IMR-90 (cell line): ENCODE data around the gene TMUB1. TPM values are rescaled to one million over a fixed set of nuclear protein-coding genes. Genes with fewer than 3 reads are reported as not detected.

Experiments used
- ATAC-seq: fragments of 200-7000 bp; cut with Tn5 transposase; 2 replicates; pipeline ENCODE4 v1.9.1; 2020; ENCODE audit warnings: low read depth, mild to moderate bottlenecking, moderate library complexity
- BruUV-seq: library from RNA; stranded (reverse); fragments of 400-500 nt; replicated peaks from 2 replicates; lab custom pipeline; 2021; lab: Mats Ljungman, UMichigan
- CTCF ChIA-PET: fragments of 300-600 bp; formaldehyde crosslinking; extraction: SDS; loops from one replicate; lab custom pipeline; 2021; ENCODE audit warnings: antibody characterized with exemption; lab: Yijun Ruan, JAX
- POLR2A ChIA-PET: fragments of 300-600 bp; sonication (Branson Sonifier 250); formaldehyde crosslinking; loops from one replicate; lab custom pipeline; 2022; ENCODE audit warnings: antibody characterized with exemption; ENCODE audit not compliant: unreplicated experiment; lab: Charles Lee
- DNase-seq: peaks from one replicate; pipeline ENCODE4 v3.0.0; 2013
- H2AFZ ChIP-seq: replicated peaks from 2 replicates; pipeline ENCODE3; 2013; ENCODE audit warnings: low read length, mild to moderate bottlenecking; ENCODE audit not compliant: poor library complexity
- H2AK5ac ChIP-seq: 2 replicates; pipeline ENCODE4 v1.6.1; 2013; ENCODE audit warnings: low read depth, low read length, inconsistent platforms
- H2AK9ac ChIP-seq: replicated peaks from 2 replicates; pipeline ENCODE3; 2013; ENCODE audit warnings: mild to moderate bottlenecking, low read depth, low read length, moderate library complexity; ENCODE audit not compliant: poor library complexity
- H2BK120ac ChIP-seq: 2 replicates; pipeline ENCODE4 v1.6.1; 2013; ENCODE audit warnings: low read depth, low read length, inconsistent platforms
- H2BK15ac ChIP-seq: 3 replicates; pipeline ENCODE4 v1.6.1; 2013; ENCODE audit warnings: low read depth, low read length, inconsistent platforms
- H2BK20ac ChIP-seq: 2 replicates; pipeline ENCODE4 v1.6.1; 2013; ENCODE audit warnings: low read depth, mild to moderate bottlenecking, inconsistent platforms, low read length, moderate library complexity
- H2BK5ac ChIP-seq: 2 replicates; pipeline ENCODE4 v1.6.1; 2013; ENCODE audit warnings: mild to moderate bottlenecking, low read depth, low read length, inconsistent platforms; ENCODE audit not compliant: poor library complexity, severe bottlenecking
- H3K14ac ChIP-seq: replicated peaks from 2 replicates; pipeline ENCODE4 v1.6.1; 2013; ENCODE audit warnings: low read depth, low read length, inconsistent platforms
- H3K18ac ChIP-seq: 2 replicates; pipeline ENCODE4 v1.6.1; 2013; ENCODE audit warnings: low read depth, low read length, control low read depth
- H3K23ac ChIP-seq: 2 replicates; pipeline ENCODE4 v1.6.1; 2013; ENCODE audit warnings: low read depth, low read length, inconsistent platforms
- H3K27ac ChIP-seq: 2 replicates; pipeline ENCODE4 v1.5.1; 2013; ENCODE audit warnings: mild to moderate bottlenecking, control low read depth, low read length; ENCODE audit not compliant: insufficient read depth
- H3K27me3 ChIP-seq: 2 replicates; pipeline ENCODE4 v1.6.1; 2013; ENCODE audit warnings: low read length; ENCODE audit not compliant: control insufficient read depth, insufficient read depth
- H3K36me3 ChIP-seq: 2 replicates; pipeline ENCODE4 v1.6.1; 2013; ENCODE audit warnings: low read length, mixed read lengths; ENCODE audit not compliant: control insufficient read depth, insufficient read depth
- H3K4ac ChIP-seq: 2 replicates; pipeline ENCODE4 v1.6.1; 2013; ENCODE audit warnings: low read depth, low read length, inconsistent platforms
- H3K4me1 ChIP-seq: 2 replicates; pipeline ENCODE4 v1.6.1; 2013; ENCODE audit warnings: low read length, mixed read lengths; ENCODE audit not compliant: control insufficient read depth, insufficient read depth
- H3K4me2 ChIP-seq: 2 replicates; pipeline ENCODE4 v1.6.1; 2013; ENCODE audit warnings: low read depth, mild to moderate bottlenecking, control low read depth, low read length, moderate library complexity
- H3K4me3 ChIP-seq: 2 replicates; pipeline ENCODE4 v1.5.1; 2013; ENCODE audit warnings: low read depth, mild to moderate bottlenecking, control low read depth, low read length, moderate library complexity; ENCODE audit not compliant: insufficient read depth
- H3K56ac ChIP-seq: 2 replicates; pipeline ENCODE4 v1.6.1; 2013; ENCODE audit warnings: low read length, inconsistent platforms; ENCODE audit not compliant: insufficient read depth; ENCODE audit errors: extremely low read depth
- H3K79me1 ChIP-seq, 2 experiments: 2 replicates each; pipeline ENCODE4 v1.6.1; 2013; ENCODE audit warnings: low read length in 2 of 2, inconsistent platforms in 1 of 2, low read depth in 1 of 2
- H3K9ac ChIP-seq: 2 replicates; pipeline ENCODE4 v1.6.1; 2013; ENCODE audit warnings: low read depth, low read length, control low read depth
- H3K9me1 ChIP-seq: 2 replicates; pipeline ENCODE4 v1.6.1; 2013; ENCODE audit warnings: low read length, inconsistent platforms; ENCODE audit not compliant: insufficient read depth
- H3K9me3 ChIP-seq: 2 replicates; pipeline ENCODE4 v1.6.1; 2013; ENCODE audit warnings: low read length; ENCODE audit not compliant: control insufficient read depth, insufficient read depth
- H4K20me1 ChIP-seq: 2 replicates; pipeline ENCODE4 v1.6.1; 2013; ENCODE audit warnings: low read length, inconsistent platforms; ENCODE audit not compliant: insufficient read depth
- H4K5ac ChIP-seq: 2 replicates; pipeline ENCODE4 v1.6.1; 2013; ENCODE audit warnings: mild to moderate bottlenecking, low read depth, low read length, control low read depth
- H4K8ac ChIP-seq, 2 experiments: 2 replicates each; pipeline ENCODE4 v1.6.1; 2013; ENCODE audit warnings: low read depth in 2 of 2, low read length in 2 of 2, control low read depth in 1 of 2, inconsistent platforms in 1 of 2
- H4K91ac ChIP-seq: 2 replicates; pipeline ENCODE4 v1.6.1; 2013; ENCODE audit warnings: low read depth, low read length, inconsistent platforms; ENCODE audit not compliant: insufficient read depth
- MAFK ChIP-seq: IDR thresholded peaks from 2 replicates; pipeline ENCODE4 v1.6.1; 2012; ENCODE audit warnings: low read depth, low read length, improper control_type of control experiment
- MAZ ChIP-seq: IDR thresholded peaks from 2 replicates; pipeline ENCODE4 v1.6.1; 2012; ENCODE audit warnings: low read depth, mild to moderate bottlenecking, low read length, improper control_type of control experiment, moderate library complexity, borderline replicate concordance
- POLR2A ChIP-seq: IDR thresholded peaks from 2 replicates; pipeline ENCODE4 v1.6.1; 2012; ENCODE audit warnings: mild to moderate bottlenecking, low read depth, low read length
- RCOR1 ChIP-seq: IDR thresholded peaks from 2 replicates; pipeline ENCODE4 v1.6.1; 2012; ENCODE audit warnings: mild to moderate bottlenecking, low read length, improper control_type of control experiment; ENCODE audit not compliant: insufficient replicate concordance
- RFX5 ChIP-seq: IDR thresholded peaks from 2 replicates; pipeline ENCODE4 v1.8.0; 2012; ENCODE audit warnings: low read depth, mild to moderate bottlenecking, low read length, moderate library complexity
- SMC3 ChIP-seq: fragments of 150-350 bp; IDR thresholded peaks from 2 replicates; pipeline ENCODE4 v1.6.1; 2016; ENCODE audit warnings: low read depth, mild to moderate bottlenecking, antibody characterized with exemption, low read length, moderate library complexity
- WGBS, 2 experiments: methylation state at CpG; one replicate each; pipeline versions ENCODE4 v1.1.5 to v1.1.7; 2013; ENCODE audit warnings: missing lambda C conversion rate in 2 of 2; ENCODE audit not compliant: insufficient read length in 1 of 2; ENCODE audit errors: extremely low coverage in 2 of 2; 5-methylcytosine and 5-hydroxymethylcytosine counted together
- dilution Hi-C: fragments of 300-500 bp; cut with HindIII; formaldehyde crosslinking; loops from one replicate; pipeline ENCODE4 v1.14.3; 2018; ENCODE audit warnings: low sequenced_read_pairs; ENCODE audit not compliant: unreplicated experiment
- in situ Hi-C: fragments of 300-500 bp; cut with MboI; formaldehyde crosslinking; loops from 3 replicates; pipeline ENCODE4 v1.14.3; 2019; ENCODE audit warnings: low sequenced_read_pairs, inconsistent platforms, mixed read lengths
- intact Hi-C: fragments of 100-400 bp; cut with micrococcal nuclease; formaldehyde crosslinking; loops from 2 replicates; pipeline ENCODE4 v1.10.0; 2022
- polyA plus RNA-seq, 3 experiments: library from polyadenylated mRNA; depleted of rRNA; stranded (reverse); fragments of >200 nt; gene quantifications; 2 replicates each; pipeline ENCODE4 v1.2.3, GENCODE V29; 2012; ENCODE audit warnings: low replicate concordance in 1 of 3
- total RNA-seq: library from RNA; depleted of rRNA; stranded (reverse); fragments of >200 nt; gene quantifications from 2 replicates; pipeline ENCODE4 v1.2.3, GENCODE V29; 2012
- TF ChIP-seq, protein P1 (sequence below): fragments of 150-350 bp; IDR thresholded peaks from 2 replicates; pipeline ENCODE4 v1.6.1; 2017; ENCODE audit warnings: mild to moderate bottlenecking, antibody characterized with exemption, low read length, low read depth
- TF ChIP-seq, protein P2 (sequence below): fragments of 150-350 bp; IDR thresholded peaks from 2 replicates; pipeline ENCODE4 v1.6.1; 2016; ENCODE audit warnings: low read depth, mild to moderate bottlenecking, low read length, moderate library complexity, borderline replicate concordance

TMUB1 gene
- total and polyA plus RNA-seq, 2 of the 4 experiments (the other 2 are of a cell fraction) = 6.8 to 29.8 TPM

DNA sequence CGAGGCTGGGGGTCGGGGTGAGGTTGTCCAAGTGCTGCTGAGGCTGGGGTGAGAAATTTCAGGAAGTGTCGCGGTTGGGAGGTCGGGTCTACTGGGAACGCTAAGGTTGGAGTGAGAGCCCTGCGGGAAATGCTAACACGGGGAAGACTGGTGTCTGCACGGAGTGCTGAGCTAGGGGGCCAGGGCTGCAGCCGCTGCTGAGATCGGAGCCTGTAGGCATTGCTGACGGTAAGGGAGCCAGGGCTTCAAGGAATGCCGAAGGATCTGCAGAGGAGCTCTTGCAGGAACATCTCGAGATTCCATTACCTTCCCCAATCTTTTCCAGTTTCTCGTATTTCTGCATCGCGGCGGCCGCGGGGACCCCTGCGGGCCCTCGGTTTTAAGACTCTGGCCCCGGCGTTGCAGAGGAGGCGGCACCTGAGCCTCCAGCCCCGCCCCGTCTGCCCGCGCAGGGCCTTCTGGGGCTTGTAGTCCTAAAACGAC lies 25.7 kb downstream of the TMUB1 start, which contains the start of gene CDK5:
Gene CDK5, minus strand, starts transcription at position 392 of the 483 bp plus-strand sequence. Its CDS starts 49 bp downstream, at position 343.
- Histone ChIP-seq H3K9me3 (no peaks in the 10 kb centered on the region), H4K8ac (peak within 1 kb of the TSS; percentile 94 to 100), H3K36me3 (no peaks in the 10 kb centered on the region), H3K9ac (peak within 1 kb of the TSS; percentile 88), H3K79me1 (peaks cover 19 to 52% of the 10 kb centered on the region in 2 experiments), H2AFZ (peak within 1 kb of the TSS; percentile 92), H2BK120ac (peak within 1 kb of the TSS; percentile 84), H3K56ac (peak within 1 kb of the TSS; percentile 95), H3K27me3 (no peaks in the 10 kb centered on the region), H3K23ac (peak within 1 kb of the TSS; percentile 91), H3K9me1 (peaks cover 12% of the 10 kb centered on the region; the same call in 1 of the 2 replicates), H2BK15ac (peak within 1 kb of the TSS; percentile 69; the same call in 2 of the 3 replicates), H4K5ac (peak within 1 kb of the TSS; percentile 80), H4K91ac (peak within 1 kb of the TSS; percentile 98), H3K4ac (peak within 1 kb of the TSS; percentile 97), H3K4me2 (peak within 1 kb of the TSS; percentile 81), H3K27ac (peak within 1 kb of the TSS; percentile 91), H2AK5ac (peak within 1 kb of the TSS; percentile 95), H3K18ac (peak within 1 kb of the TSS; percentile 52), H2BK5ac (peak within 1 kb of the TSS; percentile 94), H3K4me3 (peak within 1 kb of the TSS; percentile 67), H3K4me1 (peaks cover 36% of the 10 kb centered on the region), H2AK9ac (peak within 1 kb of the TSS; percentile 95), H3K14ac (peak within 1 kb of the TSS; percentile 97), H4K20me1 (peaks cover 13% of the 10 kb centered on the region), H2BK20ac (peak within 1 kb of the TSS; percentile 18)
- CTCF ChIA-PET = interaction anchor here (0.8 kb wide), 1 partner anchor 1770 kb away, joined by 3 read pairs; no protein-coding TSS in a partner anchor
- POLR2A ChIA-PET = no interaction called here
- ATAC-seq (peak; percentile 8), DNase-seq (no peak)
- intact Hi-C loops (no loop called here), dilution Hi-C loops (no loop called here), in situ Hi-C loops (no loop called here)
- no peak for TF ChIP-seq MAFK
- no peak for TF ChIP-seq RFX5
- TF ChIP-seq RCOR1 = no peak
- TF ChIP-seq, protein P1, sequence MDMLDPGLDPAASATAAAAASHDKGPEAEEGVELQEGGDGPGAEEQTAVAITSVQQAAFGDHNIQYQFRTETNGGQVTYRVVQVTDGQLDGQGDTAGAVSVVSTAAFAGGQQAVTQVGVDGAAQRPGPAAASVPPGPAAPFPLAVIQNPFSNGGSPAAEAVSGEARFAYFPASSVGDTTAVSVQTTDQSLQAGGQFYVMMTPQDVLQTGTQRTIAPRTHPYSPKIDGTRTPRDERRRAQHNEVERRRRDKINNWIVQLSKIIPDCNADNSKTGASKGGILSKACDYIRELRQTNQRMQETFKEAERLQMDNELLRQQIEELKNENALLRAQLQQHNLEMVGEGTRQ = no peak
- TF ChIP-seq MAZ = peak; percentile 83; the same call in 1 of the 2 replicates
- TF ChIP-seq SMC3 = no peak
- TF ChIP-seq, protein P2, sequence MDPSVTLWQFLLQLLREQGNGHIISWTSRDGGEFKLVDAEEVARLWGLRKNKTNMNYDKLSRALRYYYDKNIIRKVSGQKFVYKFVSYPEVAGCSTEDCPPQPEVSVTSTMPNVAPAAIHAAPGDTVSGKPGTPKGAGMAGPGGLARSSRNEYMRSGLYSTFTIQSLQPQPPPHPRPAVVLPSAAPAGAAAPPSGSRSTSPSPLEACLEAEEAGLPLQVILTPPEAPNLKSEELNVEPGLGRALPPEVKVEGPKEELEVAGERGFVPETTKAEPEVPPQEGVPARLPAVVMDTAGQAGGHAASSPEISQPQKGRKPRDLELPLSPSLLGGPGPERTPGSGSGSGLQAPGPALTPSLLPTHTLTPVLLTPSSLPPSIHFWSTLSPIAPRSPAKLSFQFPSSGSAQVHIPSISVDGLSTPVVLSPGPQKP = no peak
- TF ChIP-seq POLR2A = no peak
- no TSS peak for BruUV-seq
- WGBS, 2 experiments = 0% methylated on average over 16 of the region's 30 CpGs; no CpG with 5 or more reads in 1 of the 2 experiments
